GM21447 (cell line): Measurements from ENCODE around the gene EMC8.
"Not testable (repeated sequence)": the region's sequence is repeated elsewhere in the genome, so short reads cannot be mapped to it uniquely, and the experiment has no call there.

Experiments
- ATAC-seq: cut with Tn5 transposase; IDR thresholded peaks from one replicate; pipeline ENCODE4 v1.9.1; 2021; ENCODE audit not compliant: unreplicated experiment

Gene EMC8

DNA sequence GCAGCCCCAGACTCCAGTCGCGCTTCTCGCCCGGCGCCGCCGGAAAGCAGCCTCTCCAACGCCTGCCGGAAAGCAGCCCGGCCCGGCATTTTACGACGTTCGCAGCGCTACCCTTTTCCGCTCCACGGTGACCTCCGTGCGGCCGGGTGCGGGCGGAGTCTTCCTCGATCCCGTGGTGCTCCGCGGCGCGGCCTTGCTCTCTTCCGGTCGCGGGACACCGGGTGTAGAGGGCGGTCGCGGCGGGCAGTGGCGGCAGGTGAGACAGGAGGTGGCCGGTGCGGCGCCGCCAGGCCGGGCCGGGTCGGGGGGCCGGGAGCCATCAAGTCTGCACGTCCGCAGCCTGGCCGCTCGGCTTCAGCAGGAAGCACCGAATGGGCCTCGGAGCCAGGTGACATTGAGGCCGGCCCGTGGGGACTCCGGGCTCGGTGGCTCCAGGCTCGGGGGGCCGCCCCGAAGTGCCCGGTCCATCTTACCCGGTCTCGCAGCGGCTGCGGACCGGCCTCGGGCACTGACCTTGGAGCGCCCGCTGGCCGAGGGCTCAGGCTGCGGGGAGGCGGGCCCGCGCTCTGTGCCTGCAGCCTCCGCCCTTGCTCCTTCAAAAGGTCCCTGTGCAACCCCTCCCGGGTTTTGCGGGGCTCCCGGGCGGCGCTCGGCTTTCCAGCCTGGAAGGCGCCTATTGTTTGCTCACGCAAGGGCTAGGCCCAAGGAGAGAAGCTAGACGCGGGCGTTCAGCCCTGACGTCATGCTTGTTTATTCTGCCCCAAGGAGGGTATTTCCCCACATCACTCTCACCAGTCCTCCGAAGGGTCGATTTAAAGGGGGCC lies at the start of gene EMC8, which contains the start of gene COX4I1:
EMC8 (minus strand) TSS at position 48 of the 824 bp plus-strand sequence. CDS start 249 bp downstream, outside the sequence.
COX4I1 (plus strand) TSS at position 199 of the 824 bp plus-strand sequence. CDS start 1,511 bp downstream, outside the sequence.
- ATAC-seq: peak; percentile 72

DNA sequence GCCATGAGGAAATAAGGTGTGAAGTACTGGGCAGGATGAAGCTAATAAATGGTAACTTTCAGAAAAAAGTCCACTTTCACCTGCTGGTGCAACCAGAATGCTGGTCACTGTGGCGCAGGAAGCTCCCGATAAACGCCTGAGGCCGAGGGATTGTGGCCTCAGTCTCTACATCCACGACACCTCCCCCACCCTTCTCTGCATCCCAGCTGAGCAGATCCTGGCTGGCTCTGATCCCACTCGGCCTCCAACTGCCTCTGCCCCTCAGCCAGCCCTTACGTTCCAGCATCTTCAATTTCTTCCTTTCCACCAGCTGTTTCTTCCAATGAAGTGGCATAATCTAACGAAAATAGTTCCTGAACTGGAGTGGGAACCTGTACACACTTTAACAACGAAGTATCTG lies 49.6 kb upstream of the EMC8 start:
- ATAC-seq: no peak

DNA sequence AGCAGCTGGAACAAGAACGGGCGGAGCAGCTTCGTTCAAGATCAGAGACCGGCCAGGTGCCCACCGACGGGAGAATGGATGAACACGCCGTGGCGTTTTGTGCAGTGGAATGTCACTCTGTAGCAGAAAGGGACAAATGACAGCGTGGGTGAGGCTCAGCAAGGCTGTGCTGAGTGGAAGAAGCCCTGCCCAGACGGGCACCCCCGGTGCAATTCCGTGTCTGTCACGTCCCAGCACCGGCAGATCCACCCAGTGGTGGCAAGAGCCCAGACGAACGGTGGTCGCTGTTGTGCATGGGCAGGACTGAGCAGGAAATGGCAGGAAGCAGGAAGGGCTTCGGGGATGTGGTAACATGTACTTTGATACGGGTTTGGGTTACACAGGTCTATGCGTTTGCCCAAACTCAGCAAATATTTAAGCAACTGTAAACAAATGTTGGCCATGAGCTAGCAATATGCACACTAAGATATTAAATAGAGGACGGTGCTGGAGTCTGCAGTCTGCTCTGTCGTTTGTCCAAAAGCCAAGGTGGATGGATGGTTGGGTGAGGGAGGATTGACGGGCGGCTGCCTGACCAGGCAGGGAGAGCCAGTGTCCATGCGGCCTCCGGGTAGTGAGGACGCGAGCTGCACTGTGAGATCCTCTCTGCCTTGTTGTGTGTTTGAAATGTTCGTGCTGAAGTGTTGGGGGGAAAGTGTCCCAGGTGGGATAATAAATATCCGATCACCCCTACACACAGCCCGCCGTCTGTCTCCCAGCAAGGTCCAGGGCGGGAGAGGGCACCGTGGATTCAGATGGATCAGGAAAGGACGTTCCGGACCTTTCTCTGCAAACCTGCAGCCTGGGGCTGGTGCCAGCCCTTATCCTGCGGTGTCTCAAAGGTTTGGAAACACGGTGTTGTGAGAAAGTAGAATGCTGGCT lies 48.6 kb upstream of the EMC8 start:
- ATAC-seq: no peak

DNA sequence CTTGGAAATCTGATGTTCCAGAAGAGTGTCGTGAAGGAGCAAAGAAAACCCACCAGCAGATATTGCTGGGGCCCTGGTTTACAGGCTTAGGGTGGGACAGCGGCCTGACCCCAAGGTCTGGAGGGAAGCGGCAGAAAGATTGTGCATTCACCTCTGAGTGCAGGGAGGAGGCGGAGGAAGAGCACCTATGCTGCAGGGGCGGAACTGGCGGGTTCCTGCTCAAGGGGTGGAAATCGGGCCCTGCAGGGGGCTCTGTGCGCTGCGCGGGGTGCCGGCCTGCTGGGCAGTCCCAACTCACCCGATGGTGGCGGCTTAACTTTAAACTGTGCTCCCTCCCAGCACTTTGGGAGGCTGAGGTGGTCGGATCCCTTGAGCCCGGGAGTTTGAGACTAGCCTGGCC lies 47.7 kb upstream of the EMC8 start:
- ATAC-seq: no peak

DNA sequence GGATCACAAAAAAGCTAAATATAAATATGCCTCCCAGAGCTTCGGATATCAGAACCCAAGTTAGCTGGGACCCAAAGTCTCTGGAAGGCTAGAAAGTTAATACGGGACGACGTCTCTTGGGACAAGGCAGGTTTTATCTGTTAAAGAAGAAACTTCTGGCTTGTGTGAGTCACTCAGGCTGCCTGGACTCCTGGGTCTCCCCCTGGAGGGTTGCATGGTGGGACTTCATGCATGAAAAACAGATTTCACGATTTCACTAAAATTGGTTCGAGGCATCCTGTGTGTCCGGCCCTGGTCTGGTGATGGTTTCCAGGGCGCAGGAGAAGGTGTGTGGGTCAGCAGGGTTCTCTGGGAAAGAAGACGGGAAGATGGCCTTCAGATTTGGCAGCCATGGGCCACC lies 47.1 kb upstream of the EMC8 start:
- no peak for ATAC-seq

DNA sequence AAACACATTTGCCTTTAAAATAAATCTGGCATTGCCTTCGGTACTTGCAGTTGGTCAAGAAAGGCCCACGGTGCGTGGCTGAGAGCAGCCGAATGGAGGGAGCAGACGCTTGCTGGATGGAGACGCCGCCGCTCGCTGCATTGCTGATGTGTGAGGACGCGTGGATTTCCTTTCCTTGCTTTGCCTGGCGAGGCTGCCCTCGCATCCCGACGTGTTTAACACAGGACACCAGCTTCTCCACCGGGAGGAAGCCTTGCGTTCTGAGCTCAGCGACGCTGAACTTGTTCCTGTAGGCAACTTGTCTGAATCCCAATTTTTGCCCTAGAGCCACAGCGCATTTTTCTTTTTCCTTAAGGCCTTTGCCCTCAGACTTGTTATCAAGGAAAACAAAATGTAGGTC lies 45.9 kb upstream of the EMC8 start:
- ATAC-seq: no peak

DNA sequence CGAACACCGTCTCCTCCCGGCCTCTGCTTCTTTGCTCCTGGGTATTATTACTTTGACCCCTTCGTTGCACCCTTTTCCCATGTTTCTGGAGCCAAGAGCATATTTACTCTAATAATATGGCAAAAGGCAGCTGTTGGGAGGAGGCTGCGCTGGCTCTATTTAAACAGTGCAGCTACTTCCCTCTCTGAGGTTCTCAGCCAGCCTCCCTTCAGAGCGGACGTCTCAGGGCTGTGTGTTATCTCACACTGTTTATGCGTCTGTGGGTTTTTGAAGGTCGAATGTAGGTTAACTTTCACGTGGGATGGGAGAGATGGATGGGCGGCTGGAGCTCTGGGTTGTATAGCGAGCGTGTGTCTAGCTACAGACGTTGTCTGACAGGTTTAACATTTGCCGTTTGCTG lies 45.4 kb upstream of the EMC8 start:
- no peak for ATAC-seq

DNA sequence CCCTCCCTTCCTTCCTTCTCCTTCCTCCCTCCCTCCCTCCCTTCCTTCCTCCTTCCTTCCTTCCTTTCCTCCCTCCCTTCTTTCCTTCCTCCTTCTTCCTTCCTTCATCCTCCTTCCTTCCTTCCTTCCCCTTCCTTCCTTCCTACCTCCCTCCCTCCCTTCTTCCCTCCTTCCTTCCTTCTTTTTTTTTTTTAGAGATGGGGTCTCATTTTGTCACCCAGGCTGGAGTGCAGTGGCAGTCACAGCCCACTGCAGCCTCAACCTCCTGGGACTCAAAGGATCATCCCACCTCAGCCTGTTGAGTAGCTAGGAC lies 44.8 kb upstream of the EMC8 start:
- ATAC-seq: no peak

DNA sequence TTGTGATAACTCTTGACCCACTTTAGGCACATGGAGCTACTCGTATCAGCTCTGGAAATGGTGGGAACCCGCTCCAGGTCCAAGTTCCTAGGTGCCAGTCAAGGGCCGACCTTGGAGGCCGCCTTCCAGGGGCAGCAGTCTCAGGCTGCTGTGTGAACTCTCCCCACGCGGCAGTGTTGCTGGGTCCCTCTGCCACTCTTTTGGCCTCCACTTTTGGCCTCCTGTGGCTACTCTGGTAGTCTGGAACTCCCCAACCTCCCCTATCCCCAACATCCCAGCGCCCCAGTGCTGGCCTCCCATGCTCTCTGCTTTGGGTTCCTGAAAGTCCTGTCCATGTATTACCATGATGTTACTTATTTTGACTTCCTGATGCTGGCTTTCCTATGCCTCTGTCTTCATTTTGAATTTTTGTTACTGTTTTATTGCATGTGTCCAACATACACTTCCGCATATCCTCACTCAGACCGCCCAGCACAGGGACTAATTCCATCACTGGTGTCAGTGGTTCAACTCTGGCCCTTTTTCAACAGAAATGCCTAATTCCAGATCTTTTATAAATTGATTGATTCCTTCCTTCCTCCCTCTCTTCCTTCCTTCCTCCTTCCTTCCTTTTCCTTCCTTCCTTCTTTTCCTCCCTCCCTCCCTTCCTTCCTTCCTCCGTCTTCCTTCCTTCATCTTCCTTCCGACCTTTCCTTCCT lies 44.3 kb upstream of the EMC8 start:
- no peak for ATAC-seq

DNA sequence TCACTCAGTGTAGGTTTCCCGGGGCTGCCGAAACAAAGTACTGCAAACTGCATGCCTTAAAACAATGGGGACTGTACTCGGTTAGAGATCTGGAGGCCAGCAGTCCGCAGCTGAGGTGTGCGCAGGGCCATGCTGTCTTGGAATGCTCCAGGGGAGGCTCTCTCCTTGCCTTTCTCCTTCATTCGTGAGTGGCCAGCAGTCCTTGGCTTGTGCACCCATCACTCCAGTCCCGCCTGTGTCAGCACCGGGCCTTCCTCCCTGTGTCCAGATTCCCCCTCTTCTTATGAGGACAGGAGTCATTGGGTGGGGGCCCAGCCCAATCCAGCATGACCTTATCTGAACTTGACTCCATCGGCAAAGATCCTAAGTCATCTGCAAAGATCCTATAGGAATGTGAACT lies 43.5 kb upstream of the EMC8 start:
- no peak for ATAC-seq

DNA sequence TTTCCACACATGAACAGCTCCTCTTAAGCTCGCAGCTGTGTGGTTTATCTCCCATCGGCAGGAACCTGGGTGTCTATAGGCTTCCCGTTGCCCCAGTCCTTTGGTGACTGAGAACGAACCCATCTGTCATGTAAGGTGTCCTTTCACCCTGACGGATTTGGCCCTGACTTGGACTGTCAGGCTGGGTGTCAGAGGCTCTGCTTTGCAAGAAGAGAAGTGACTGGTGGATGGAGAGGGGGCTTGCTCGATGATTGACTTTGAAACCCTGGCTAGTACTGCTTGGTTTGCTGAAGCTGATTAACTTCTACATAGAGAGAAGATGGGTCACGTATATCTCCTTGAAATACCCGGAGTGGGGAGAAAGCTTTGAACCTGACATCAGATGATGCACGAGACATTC lies 43.1 kb upstream of the EMC8 start:
- ATAC-seq: no peak

DNA sequence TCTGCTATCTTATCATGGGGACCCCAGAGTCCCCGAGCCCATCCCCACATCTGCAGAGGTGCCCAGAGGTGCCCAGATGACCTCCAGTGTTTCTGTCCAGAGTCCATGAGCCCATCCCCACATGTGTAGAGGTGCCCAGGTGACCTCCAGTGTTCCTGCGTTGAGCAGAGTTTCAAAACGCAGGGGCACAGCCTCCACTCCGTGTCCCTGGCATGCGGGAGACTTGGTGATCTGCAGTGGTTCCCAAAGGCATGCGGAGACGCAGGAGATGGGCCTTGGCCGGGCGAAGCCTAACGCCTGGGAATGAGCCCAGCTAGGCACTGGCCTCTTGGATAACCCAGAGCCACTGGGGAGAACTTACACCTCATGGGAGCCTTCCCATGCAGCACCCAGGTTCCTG lies 41.5 kb upstream of the EMC8 start:
- no peak for ATAC-seq

DNA sequence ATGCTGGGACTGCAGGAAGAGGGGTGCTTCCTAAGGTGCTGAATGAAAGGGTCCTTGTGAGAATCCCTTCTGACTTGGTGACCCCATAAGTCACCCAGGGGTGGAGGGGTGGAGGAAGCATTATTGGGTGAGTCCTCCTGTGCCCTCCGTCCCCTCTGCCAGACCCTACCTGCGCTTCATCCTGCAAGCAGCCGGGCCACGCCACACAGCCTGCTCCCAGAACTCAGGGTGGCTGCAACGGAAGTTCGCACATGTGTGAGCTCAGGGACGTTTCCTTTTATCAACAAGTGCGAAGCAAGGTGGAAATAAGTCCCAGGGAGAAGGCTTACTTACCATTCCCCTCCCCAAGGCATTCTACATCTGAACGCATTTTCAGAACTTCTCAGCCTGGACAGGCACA lies 41.1 kb upstream of the EMC8 start:
- no peak for ATAC-seq

DNA sequence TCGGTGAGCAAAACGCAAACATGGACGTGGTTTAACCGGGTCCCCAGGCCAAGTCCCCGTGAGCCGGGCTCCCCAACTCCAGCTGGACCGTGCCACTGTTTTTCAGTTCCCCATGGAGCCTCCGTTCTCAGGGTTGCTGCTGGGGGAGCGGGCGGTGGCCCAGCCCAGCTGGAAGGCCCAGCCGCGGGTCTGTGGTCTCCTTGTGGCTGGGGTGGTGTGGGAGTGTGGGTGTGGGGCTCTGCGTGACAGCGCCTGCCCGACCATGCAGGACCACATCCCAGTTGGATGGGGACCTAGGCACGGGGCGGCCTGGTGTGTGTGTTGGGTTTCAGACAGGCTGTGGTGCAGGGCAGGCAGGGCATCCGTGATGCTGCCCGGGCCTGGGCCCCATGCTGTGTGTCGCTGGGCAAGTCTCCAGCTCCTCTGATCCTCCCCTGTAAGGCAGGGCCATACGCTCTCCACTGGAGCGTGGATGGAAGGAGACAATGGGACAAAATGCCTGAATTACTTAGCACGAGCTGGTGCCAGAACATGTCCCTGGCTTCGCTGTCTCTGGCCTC lies 40.4 kb upstream of the EMC8 start:
- no peak for ATAC-seq

DNA sequence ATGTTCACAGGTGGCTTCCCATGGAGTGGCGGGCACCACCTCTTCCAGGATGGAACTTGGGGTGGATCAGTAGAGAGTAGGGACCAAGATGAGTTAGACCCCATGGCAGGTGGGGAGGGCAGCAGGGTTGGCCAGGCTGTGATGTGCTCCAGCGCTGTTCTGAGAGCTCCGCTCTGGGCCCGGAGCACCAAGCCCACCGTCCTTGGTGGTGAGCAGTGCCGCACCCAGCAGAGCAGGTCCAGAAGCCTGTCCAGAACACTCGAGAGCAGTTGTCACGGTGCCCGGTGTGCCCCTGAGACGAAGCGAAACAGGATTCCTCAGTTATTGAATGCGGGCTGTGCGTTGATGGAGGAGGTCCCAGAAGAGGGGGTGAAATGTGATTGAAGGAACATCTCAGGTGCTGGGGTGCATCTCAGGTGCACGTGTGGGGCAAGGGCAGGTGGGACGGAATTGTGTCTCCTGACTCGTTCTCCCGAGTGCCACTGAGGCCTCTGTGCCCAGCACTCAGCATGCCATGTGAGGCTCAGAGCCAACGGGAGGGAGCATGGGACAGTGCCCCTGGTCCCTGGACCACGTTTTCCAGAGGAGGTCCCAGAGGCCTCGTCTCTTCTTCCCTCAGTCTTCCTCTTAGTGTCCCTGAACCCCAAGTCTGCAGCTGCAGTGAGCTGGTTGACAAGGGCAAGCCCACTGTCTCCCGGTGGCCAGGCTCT lies 39.7 kb upstream of the EMC8 start:
- ATAC-seq: no peak

DNA sequence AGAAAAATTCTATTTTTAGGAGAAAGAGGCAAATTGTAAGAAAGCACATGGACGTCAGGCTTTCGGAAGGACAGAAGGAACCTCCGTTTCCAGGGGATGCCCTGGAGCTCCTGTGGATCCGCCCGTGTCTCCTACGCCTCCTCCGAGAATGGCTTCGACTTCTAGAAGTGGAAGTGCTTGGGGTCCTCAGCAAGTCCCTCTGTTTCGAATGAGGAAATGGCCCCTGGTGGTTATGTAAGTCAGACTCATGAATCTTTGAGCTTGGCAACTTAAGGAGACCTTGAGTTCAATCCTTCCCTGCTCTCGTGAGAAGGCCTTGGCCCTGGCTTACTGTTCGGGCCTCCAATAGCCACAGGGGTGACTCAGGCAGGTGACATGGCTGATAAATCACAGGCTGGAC lies 39.0 kb upstream of the EMC8 start:
- ATAC-seq: no peak

DNA sequence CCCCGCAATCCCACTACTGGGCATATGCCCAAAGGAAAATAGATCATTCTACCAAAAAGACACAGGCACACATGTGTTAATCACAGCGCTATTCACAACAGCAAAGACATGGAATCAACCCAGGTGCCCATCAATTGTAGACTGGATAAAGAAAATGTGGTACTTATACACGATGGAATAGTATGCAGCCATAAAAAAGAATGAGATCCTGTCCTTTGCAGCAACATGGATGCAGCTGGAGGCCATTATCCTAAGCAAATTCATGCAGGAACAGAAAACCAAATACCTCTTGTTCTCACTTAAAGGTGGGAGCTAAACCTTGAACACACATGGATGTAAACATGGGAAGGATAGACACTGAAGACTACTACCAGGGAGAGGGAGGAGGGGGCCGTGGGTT lies 38.3 kb upstream of the EMC8 start:
- not testable (repeated sequence) for ATAC-seq

DNA sequence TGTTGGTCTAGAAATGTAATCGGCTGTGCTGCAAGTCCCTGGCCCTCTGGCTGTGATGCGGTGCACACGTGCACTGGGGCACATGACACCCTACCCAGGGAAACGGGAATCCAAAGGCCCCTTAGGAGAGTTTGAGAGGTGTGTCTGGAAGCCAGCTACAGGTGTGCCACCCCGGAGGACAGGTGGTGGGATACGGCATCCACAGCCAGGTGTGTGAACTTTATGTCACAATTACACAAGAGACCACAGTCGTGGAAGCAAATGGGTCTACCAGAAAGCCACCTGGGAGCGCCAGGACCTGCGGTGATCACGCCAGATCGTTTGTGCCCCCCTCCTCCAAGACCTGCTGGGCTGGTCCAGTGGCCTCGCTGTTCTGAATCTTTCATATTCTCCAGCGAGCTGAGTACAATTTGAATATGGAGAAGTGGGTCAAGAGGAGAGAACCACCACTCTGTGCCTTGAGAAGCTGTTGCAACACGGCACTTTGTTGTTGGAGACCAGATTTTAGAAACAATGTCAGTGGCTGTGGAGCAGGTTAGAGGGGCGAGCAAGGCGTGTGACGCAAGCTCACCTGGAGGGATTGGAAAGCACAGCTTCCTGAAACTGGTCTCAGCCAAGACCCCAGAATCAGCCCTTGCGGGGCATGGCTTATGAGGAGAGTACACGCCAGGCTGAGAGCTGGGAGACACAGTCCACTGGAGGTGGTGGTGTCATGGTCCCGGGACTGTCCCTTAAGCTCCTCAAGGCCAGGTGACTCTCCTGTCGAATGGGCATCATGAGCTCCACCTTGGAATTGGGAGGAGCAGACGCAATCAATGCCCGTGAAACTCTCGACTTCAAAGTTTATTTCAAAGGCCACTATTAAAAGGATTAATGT lies 37.6 kb upstream of the EMC8 start:
- no peak for ATAC-seq

DNA sequence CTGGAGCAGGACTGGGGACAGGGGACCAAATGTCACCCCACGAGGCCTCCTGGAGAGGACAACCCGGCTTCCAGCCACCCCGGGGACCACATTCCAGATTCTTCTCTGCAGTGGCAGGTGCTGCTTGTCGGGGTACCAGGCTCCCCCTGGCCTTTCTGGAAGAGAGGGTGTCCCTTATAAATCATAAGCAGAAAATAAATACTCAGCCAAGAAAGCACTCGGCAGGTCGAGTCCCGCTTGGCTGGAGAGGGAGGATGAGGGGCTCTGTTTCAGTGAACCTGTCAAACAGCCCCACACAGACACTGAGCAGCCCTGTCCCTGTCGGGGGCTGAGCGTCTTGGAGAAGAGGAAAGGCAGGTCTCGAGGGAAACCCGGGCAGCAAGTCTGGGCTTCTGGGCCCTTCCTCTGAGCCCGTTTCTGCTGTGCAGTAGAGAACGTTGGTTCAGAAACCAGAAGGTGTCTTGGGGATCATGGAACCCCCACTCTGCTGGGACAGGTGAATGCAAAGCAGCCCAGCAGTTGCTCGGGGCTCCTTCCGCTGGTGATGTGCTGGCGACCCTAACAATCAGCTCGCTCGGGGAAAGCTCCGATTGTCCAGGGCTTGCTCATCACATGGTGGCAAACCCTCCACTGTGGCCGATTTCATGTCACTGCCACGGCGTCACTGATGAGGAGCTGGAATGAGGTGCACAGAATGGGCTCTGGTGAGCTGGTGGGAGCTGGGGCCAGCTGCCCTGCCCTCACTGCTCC lies 36.8 kb upstream of the EMC8 start:
- no peak for ATAC-seq
